MCF 10A (cell line): Measurements from ENCODE around the gene CNPY1. TPM values are rescaled to one million over a fixed set of nuclear protein-coding genes. Genes with fewer than 3 reads are reported as not detected.

Experiments used
- BruUV-seq: library from RNA; stranded (reverse); fragments of 400-500 nt; replicated peaks from 2 replicates; lab custom pipeline; 2021; lab: Mats Ljungman, UMichigan
- CTCF ChIA-PET: fragments of 300-600 bp; sonication (Branson Sonifier 250); formaldehyde crosslinking; extraction: SDS; loops from one replicate; lab custom pipeline; 2021; ENCODE audit warnings: antibody characterized with exemption, inconsistent platforms; lab: Yijun Ruan, JAX
- POLR2A ChIA-PET: fragments of 300-600, 350-650 bp; sonication (Branson Sonifier 250); formaldehyde crosslinking; extraction: SDS; loops from one replicate; lab custom pipeline; 2020; ENCODE audit warnings: antibody characterized with exemption, inconsistent platforms; lab: Yijun Ruan, JAX
- DNase-seq: peaks from one replicate; pipeline ENCODE4 v3.0.0-alpha.2; 2018; ENCODE audit not compliant: unreplicated experiment
- H3K27ac Mint-ChIP-seq: one replicate; pipeline ENCODE4 v1.8.0; 2022; ENCODE audit warnings: mild to moderate bottlenecking, low read depth, mixed read lengths; ENCODE audit not compliant: unreplicated experiment
- H3K27me3 Mint-ChIP-seq: one replicate; pipeline ENCODE4 v1.8.0; 2022; ENCODE audit warnings: mixed read lengths; ENCODE audit not compliant: insufficient read depth, unreplicated experiment
- H3K36me3 Mint-ChIP-seq: one replicate; pipeline ENCODE4 v1.8.0; 2022; ENCODE audit warnings: mild to moderate bottlenecking, moderate library complexity, mixed read lengths; ENCODE audit not compliant: insufficient read depth, unreplicated experiment
- H3K4me1 Mint-ChIP-seq: one replicate; pipeline ENCODE4 v1.8.0; 2022; ENCODE audit warnings: mixed read lengths; ENCODE audit not compliant: insufficient read depth, unreplicated experiment
- H3K4me3 Mint-ChIP-seq: one replicate; pipeline ENCODE4 v1.8.0; 2022; ENCODE audit warnings: mild to moderate bottlenecking, moderate library complexity, mixed read lengths; ENCODE audit not compliant: unreplicated experiment
- H3K9me3 Mint-ChIP-seq: one replicate; pipeline ENCODE4 v1.8.0; 2022; ENCODE audit warnings: mixed read lengths; ENCODE audit not compliant: unreplicated experiment
- intact Hi-C: fragments of 100-400 bp; cut with micrococcal nuclease; formaldehyde crosslinking; loops from 2 replicates; pipeline ENCODE4 v1.14.1; 2022
- total RNA-seq: library from RNA; stranded (reverse); gene quantifications from 2 replicates; pipeline ENCODE4 v1.2.3, GENCODE V29; 2022
- TF ChIP-seq, protein P1 (sequence below): fragments of 200-600 bp; IDR thresholded peaks from one replicate; pipeline ENCODE4 v1.8.0; 2022; ENCODE audit warnings: antibody characterized with exemption, mild to moderate bottlenecking; ENCODE audit not compliant: unreplicated experiment

CNPY1 gene
- total RNA-seq, 1 experiment from 2014 or later: not detected

DNA sequence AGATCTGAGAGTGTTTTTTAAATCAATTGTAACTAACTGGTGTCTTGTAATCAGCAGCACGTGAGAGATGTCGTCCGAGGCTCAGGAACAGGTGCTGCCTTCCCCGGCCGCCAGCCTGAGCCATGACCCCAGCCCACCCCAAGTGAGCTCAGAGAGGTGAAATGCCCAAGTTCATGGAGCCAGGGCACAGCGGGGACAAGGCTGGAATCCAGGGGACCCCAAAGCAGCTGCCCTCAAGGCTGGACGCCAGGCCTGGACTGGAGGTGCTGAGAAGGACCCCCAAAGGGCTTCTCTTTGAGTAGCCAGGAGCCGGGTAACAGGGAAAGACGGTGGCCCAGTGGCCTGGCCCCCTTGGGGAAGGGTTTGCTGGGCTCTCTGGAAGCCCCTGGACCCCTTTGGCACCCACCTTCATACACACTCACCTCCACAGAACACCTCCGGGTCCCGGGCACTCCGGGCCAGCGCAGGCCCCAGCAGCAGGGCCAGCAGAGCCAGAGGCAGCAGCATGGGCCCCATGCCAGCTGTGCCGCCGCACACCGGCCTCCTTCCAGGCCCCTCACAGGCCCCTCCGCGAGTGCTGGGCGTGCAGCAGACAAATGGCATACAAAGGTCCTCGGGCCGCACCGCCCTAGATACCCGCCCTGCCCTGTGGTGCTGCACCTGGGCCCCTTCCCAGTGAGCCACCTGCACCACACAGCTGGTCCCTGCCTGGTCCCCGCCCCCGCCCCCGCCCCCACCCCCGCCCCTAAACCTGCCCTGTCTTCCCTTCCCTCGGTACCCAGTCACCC, 24.0 kb upstream of the CNPY1 start:
- no peak overlapping the region for H3K4me3 Mint-ChIP-seq
- intact Hi-C loops: no loop called here
- H3K27ac Mint-ChIP-seq: no peak overlapping the region
- POLR2A ChIA-PET: no interaction called here
- peaks cover 28% of the 10 kb centered on the region for H3K27me3 Mint-ChIP-seq
- BruUV-seq: no TSS peak
- CTCF ChIA-PET: interaction anchor here (0.6 kb wide), 1 partner anchor 28 kb away, joined by 3 read pairs; no protein-coding TSS in a partner anchor
- H3K4me1 Mint-ChIP-seq: no peaks in the 10 kb centered on the region
- no peaks in the 10 kb centered on the region for H3K9me3 Mint-ChIP-seq
- H3K36me3 Mint-ChIP-seq: peaks cover under 1% of the 10 kb centered on the region
- TF ChIP-seq, protein P1, sequence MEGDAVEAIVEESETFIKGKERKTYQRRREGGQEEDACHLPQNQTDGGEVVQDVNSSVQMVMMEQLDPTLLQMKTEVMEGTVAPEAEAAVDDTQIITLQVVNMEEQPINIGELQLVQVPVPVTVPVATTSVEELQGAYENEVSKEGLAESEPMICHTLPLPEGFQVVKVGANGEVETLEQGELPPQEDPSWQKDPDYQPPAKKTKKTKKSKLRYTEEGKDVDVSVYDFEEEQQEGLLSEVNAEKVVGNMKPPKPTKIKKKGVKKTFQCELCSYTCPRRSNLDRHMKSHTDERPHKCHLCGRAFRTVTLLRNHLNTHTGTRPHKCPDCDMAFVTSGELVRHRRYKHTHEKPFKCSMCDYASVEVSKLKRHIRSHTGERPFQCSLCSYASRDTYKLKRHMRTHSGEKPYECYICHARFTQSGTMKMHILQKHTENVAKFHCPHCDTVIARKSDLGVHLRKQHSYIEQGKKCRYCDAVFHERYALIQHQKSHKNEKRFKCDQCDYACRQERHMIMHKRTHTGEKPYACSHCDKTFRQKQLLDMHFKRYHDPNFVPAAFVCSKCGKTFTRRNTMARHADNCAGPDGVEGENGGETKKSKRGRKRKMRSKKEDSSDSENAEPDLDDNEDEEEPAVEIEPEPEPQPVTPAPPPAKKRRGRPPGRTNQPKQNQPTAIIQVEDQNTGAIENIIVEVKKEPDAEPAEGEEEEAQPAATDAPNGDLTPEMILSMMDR: no peak
- no peak for DNase-seq

DNA sequence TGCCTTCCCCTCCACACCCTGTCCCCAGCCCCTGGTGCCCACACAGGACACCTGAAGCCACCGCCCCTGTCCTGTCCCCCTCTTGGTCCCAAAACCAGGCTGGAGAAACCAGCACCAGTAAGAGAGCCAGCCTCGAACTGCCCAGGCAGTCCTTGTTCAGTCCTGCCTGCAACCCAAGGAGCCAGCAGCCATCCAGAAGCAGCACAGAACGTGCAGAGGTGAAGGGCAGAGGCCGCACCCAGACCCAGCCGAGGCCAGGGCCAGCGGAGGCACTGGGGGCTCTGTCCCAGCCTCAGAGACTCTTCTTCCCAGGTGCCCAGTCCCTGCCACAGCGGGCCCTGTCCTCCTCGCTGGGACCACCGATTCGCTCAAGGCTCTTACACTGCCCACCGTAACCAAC, 23.3 kb upstream of the CNPY1 start:
- Mint-ChIP-seq H3K9me3 (no peaks in the 10 kb centered on the region), H3K36me3 (no peaks in the 10 kb centered on the region), H3K4me1 (no peaks in the 10 kb centered on the region), H3K4me3 (no peak overlapping the region), H3K27ac (no peak overlapping the region), H3K27me3 (peaks cover 28% of the 10 kb centered on the region)
- ChIA-PET CTCF (interaction anchor here (0.6 kb wide), 1 partner anchor 29 kb away, joined by 3 read pairs; no protein-coding TSS in a partner anchor), POLR2A (no interaction called here)
- no TSS peak for BruUV-seq
- intact Hi-C loops: no loop called here
- DNase-seq: no peak
- TF ChIP-seq, protein P1: no peak

DNA sequence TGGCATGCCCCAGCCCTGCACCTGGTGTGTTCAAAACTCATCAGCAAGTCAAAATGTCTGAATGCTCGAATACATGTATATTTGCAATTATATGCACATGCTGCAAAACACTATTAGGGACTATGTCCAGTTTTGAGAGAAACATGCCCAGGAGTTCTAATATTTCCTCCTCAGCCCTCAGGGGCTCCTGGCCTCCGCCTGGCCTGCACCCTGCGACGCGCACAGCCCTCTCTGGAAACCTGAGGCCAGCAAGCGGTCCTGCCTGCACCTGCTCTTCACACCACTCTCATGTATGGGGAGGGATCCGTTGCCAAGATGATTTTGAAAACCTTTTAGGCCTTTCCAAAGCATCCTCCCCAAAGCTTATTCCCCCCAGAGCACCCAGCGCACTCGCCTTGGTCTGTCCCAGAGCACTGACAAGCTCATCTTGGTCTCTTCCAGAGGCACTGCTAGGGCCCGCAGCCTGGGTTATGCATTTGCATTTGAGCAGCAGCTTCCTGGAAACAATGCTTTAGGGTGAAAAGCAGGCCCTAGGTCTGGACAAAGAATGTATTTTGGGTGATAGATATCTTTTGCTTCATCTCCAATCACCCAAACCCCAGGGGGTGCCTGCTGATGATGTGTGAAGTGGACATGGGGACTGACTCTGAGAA, 22.6 kb upstream of the CNPY1 start:
- H3K36me3 Mint-ChIP-seq: no peaks in the 10 kb centered on the region

DNA sequence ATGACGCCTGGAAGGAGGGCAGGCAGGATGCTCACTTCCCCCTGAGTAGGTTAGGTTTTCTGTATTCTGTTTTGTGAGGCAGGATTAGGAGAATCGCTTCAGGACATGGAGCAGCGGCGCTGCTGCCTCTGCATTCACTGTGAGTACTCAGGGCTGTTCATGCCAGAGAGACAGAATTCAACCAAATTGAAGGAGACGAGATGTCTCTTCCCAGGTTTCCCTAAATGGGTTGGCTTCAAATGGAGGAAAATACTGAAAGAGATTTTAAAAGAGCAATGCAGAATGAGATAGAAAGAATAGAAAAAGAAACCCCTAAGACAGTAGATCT, 21.9 kb upstream of the CNPY1 start:
- no peak overlapping the region for H3K27ac Mint-ChIP-seq
- H3K9me3 Mint-ChIP-seq: no peaks in the 10 kb centered on the region
- POLR2A ChIA-PET: interaction anchor here (0.9 kb wide), 1 partner anchor 30 kb away, joined by 4 read pairs; no protein-coding TSS in a partner anchor
- intact Hi-C loops: no loop called here
- DNase-seq: no peak
- peaks cover 28% of the 10 kb centered on the region for H3K27me3 Mint-ChIP-seq
- TF ChIP-seq, protein P1: no peak
- no peaks in the 10 kb centered on the region for H3K4me1 Mint-ChIP-seq
- no peak overlapping the region for H3K4me3 Mint-ChIP-seq
- no peaks in the 10 kb centered on the region for H3K36me3 Mint-ChIP-seq
- no TSS peak for BruUV-seq
- CTCF ChIA-PET: interaction anchor here (1.1 kb wide), 1 partner anchor 31 kb away, joined by 3 read pairs; no protein-coding TSS in a partner anchor

More for the DNA sequence above, 22.6 kb upstream of the CNPY1 start:
- BruUV-seq: no TSS peak
- CTCF ChIA-PET: no interaction called here
- Mint-ChIP-seq H3K4me3 (no peak overlapping the region), H3K4me1 (no peaks in the 10 kb centered on the region), H3K9me3 (no peaks in the 10 kb centered on the region), H3K27ac (no peak overlapping the region), H3K27me3 (peaks cover 28% of the 10 kb centered on the region)
- TF ChIP-seq, protein P1: no peak
- no peak for DNase-seq
- intact Hi-C loops: no loop called here
- POLR2A ChIA-PET: no interaction called here
